CD4-positive, alpha-beta T cell treated with Interleukin-6 at 100 ng/mL for 8 hours (primary cell): Measurements from ENCODE around the gene PHIP.

Experiments used
- DNase-seq: peaks from one replicate; pipeline ENCODE4 v3.0.0-alpha.2; 2020; ENCODE audit warnings: mixed read lengths, low spot score

The PHIP gene

DNA sequence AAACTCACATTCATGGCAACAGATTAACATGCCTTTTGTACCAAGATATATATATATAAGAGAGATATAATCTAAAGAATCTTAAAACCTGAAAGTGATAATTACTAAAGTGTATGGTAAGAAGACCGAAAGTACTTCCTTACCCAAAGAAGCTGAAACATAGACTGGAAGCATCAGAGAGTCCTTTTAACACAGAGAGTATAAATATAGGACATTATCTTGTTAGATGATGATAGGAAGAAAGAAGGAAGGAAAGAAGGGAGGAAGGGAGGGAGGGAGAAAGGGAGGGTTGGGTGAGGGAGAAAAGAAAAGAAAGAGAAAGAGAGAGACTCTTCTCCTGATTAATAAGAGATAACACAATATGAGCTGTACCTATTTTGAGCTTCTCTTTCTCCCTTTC is 68.2 kb downstream of the PHIP start:
- no peak for DNase-seq

DNA sequence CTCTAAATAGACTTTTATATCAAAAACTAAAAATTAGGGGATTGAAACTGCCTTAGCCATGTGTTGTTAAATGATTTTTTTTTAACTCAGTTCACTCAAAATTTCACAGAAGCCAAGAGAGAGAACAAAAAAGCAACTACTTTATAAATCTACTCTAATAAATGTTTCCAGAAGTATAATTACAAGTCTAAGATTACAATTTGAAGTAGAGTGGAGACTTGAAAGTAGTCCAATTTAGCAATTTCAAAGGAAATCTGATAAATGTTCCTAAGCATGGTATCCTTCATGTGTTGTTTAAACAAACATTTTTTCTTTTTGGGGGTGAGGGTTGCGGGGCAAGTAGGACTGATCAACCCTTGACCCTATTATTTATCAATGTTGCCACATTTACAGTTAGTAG is 72.6 kb downstream of the PHIP start:
- DNase-seq, result no peak

DNA sequence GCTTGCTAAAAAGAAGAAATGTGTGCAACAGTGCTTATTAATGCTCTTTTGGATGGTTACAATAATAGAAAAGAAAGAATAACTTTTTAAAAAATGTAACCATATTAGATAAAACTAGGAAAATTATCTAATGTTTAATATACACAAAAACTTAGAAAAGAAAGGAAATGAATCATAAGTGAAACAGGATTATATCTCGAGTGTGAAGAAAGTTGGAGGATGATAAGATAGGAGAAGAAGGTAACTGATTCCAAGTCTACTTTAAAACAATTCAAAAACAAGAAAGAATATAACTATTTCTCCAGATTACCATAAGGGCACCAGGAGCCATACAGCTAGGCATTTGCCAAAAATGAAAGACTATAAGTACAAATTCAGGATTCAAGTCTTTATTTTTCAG is 73.0 kb downstream of the PHIP start:
- no peak for DNase-seq

DNA sequence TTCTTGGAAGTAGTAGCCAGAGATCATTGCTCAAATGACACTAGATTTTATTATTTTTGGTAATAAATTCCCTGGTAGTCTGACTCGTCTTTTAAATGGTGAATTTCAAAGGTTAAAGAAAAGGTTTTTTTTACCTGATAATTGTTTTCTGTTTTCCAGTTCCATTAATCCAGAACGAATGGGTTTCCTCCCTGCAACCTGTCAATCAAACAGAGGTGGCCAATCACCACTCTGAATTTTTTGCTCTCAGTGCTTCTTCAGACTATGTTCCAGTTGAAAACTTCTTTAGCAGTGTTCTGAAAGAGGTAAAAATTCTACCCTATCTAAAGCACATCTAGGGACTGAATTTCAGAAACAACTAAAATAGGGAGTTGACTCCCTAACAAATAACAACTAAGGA is 73.8 kb downstream of the PHIP start:
- DNase-seq, result no peak

DNA sequence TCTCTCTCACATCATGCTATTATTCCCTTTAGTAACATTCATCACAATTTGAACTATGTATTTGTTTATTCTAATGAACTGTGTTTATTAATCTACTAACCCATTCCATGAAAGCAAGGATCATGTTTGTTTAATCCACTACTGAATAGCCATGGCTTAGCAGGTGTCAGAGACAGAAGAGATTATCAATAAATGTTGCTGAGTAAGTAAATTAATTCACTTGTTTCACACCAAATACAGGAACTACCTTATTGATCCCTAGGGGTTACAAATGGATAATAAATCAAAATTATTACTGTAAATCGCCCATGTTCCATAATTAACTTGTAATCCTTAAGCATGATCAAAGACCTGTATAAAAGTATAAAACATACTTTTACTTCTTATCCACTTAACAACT is 76.6 kb downstream of the PHIP start:
- no peak for DNase-seq

DNA sequence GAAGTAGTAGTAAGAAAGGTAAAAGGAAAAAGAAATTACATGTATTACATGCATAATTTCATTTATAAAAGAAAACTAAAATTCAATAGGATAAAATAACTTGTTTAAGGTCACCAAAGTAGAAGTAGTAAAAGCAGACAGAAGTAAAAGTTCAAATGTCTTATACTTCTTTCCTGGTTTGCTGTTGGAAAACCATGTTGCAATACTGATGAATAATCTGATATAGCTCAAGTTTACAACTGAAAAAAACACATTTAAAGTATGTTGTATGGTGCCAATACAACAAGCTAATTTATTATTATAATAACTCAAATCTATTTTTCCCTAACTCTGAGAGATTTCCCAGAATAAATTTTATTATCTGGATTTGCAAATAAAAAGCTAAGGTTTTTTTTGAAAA is 78.3 kb downstream of the PHIP start:
- no peak for DNase-seq

DNA sequence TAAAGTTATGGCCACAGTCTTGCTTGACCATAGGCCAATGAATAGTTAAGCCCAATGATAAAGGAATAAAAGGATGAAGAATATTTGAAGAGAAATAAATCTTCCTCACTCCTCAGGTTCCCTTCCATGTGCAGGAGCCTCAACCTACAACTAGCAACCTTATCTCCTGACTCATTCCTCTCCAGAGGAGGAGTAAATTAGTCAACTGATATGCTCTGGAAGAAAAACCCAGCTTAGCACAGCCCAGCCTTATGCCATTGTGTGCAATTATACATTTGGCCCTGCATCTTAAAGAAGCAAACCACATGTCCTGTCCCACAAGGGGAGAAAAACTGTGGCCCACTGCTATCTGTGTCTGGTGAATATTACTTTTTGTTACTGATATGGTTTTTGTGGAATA is 82.1 kb downstream of the PHIP start:
- no peak for DNase-seq

DNA sequence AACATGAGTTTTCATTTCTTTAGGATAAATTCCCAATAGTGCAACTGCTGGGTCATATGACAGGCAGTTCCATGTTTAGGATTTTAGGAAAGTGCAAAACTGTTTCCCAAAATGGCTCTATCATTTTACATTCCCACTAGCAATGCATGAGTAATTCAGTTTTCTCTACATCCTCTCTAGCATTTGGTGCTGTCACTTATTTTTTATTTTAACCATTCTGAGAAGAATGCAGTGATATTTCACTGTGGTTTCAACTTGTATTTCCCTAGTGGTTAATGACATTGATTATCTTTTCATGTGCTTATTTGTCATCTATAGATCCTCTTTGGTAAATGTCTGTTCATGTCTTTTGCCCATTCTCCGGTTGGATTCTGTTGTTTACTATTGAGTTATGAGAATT is 82.7 kb downstream of the PHIP start:
- no peak for DNase-seq

DNA sequence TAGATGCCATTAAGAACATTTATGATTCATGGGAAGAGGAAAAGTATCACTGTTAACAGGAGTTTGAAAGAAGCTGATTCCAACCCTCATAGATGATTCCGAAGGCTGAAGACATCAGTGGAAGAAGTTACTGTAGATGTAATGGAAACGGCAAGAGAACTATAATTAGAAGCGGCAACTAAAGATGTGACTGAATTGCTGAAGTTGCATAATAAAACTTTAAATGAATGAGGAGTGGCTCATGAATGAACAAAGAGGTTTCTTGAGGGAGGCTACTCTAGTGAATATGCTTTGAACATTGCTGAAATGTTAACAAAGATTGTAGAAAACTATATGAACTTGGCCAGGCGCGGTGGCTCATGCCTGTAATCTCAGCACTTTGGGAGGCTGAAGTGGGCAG is 84.1 kb downstream of the PHIP start:
- DNase-seq, result no peak

DNA sequence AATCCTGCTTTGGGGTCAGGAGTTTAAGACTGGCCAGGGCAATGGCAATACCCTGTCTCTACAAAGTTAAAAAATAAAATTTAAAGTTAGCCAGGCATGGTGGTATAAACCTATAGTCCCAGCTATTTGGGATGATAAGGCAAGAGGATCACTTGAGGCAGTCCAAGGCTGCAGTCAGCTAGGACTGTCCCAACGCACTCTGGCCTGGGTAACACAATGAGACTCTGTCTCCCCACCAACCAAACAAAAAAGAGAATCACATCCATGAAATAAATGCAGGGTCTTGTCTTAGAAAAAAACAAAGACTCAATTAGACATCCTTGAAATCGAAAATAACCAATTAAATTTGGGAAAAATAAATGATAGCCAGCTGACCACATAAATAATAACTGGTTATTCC is 88.9 kb downstream of the PHIP start:
- no peak for DNase-seq

DNA sequence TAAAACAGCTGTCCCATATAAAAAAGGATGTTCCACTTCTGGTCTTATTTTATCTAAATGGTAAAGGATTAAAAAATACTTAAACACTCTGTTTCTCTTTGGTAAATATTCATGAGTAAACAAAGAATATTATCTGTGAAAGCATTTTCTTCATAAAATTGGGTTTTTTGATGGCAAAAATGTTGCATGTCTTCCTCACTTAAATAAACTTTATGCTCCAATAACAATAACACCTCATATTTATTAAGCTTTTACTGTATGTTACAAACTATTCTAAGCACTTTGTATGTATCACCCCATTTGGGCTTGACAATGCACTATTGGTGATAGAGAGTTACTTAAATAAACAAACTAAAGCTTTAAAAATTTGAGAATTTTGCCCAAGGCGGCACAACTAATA is 91.9 kb downstream of the PHIP start:
- no peak for DNase-seq

DNA sequence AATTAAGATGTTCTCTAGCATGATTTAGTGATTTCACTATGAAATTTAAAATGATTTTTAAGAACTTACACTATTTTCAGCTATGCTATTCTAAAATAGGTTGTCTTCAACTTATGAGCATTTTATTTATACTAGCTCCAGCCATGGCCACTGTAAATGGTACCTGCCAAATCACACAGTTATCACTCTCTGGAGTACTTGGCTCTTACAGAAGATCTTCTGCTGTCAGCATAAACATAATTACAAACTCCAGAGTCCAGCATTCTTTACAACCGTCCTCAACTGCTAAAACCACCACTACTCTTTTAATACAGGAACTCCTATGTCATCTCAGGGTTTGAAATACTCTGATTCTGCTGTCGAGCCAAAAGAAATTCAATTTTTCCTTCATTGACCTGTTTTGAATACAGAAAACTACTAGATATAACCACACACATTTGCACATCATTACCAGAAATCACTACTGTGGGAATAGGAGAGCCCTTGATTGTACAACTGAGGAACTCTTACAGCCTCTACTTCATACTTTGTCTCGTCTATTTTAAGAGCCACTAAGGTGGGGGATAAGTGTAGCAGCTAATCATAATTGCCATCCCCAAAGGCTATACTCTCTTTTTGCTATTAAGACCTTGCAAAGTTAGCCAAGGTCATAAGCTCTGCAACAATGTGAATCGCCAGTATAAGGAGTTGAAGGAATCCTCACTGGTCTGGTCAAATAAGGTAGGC is 93.7 kb downstream of the PHIP start:
- no peak for DNase-seq

DNA sequence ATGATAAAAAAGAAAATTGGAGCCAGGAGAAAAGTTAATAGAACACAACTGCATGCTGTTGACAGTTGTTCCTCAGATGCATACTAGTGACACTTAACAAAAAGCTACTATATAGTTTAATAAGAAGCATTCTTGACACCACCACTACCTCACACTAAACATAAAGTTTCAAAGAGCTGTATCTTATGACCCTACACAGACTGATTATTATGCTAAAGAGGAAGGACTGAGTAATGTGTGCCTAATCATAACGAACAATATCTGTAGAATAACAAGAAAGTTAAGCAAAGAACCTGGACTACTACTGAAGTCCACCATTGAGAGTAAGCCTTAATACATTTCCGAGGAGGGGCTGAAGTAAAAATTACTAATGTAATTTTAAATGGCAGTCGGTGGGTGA is 110.9 kb downstream of the PHIP start:
- no peak for DNase-seq

DNA sequence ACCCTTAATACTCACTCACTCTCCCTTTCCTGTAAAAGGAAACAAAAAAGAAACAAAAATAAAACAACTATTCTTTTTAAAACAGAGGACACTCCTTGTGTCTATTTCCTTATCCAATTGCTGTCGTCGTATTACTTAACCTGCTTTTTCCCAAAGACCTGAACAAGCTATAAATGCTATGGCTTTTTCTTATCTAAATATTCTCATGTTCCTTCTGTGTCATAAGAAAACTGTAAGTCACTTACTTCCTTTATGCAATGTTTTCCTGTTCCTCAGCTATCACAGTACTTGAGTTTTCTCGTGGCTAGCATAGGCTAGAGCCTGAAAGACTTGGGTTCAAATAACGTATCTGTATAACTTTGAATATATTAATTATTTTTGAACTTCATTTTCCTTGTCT is 111.5 kb downstream of the PHIP start:
- no peak for DNase-seq

DNA sequence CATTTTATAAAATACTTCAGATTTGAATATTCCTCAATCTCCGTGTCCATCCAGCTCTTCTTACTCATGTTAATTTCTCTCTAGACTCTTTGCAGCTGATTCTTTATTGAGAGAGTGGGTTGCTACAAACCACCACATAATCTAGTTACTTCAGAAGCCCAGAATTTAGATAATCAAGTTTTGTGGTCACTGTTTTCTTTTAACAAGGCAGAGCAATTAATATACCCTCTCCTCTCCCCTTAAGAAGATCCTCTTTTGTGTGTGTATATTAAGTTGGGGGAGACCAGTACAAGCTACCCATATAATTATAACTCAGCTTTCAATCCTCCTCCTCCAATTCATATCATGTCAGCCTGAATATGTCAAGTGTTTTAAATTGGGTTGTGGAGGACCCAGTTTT is 115.6 kb downstream of the PHIP start:
- DNase-seq, result no peak

DNA sequence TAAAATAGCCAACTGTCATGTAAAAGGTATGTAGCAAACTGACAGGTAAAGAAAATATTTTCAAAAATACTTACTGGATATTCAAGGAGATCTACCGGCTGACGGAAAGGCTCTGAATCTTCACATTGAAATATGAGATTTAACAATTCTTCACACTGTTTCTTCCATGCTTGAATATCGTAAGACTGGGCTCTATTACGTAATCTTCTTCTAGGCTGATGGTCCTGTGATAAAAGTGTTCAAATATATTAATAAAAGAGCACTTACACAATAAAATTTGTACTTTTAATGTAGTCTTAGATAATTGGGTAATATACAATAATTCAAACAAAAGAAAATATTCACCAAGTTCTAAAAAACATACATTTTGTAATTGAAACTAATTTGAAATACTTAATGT is 123.3 kb downstream of the PHIP start:
- DNase-seq, result no peak

DNA sequence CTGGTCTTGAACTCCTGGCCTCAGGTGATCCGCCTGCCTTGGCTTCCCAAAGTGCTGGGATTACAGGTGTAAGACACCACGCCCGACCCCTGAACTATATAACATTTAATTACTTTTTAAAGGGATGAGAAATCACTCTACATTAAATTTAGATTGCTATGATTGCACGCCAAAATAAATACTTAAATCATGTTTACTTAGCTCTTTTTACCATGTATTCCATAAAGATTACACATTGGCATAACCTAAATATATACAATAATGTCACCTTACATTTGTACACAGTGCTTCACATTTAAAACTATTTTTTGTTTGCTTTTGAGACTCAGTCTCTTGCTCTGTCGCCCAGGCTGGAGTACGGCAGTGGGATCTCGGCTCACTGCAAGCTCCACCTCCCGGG is 124.3 kb downstream of the PHIP start:
- no peak for DNase-seq

DNA sequence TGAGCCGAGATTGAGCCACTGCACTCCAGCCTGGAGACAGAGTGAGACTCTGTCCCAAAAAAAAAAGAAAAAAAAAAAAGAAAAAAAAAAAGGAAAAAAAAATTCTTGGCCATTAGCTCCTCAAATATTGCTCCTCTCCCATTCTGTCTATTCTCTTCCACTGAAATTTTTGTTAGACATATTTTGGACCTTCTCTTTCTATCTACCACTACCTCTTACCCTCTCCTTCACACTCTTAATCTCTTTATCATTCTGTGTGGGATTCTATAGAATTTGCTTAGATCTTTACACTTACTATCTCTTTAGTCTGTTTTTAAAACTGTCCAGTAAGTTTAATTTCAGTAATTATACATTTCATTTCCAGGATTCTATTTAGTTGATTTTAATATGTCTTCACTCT is 125.7 kb downstream of the PHIP start:
- no peak for DNase-seq

DNA sequence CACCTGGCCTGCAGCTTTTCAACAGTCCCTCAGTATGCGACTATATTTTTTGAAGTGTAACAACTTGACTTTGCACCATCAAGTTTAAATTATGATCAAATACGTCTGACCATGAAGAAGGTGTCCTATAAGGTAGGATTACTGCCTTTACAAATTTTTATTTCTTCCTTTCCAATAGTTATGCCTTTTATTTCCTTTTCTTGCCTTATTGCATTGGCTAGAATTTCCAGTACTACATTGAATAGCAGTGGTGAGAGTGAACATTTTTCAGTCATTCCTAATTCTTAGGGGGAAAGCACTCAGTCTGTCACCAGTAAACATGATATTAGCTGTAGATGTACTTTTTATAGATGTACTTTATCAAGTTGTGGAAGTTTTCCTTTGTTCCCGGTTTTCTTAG is 129.3 kb downstream of the PHIP start:
- DNase-seq, result no peak

DNA sequence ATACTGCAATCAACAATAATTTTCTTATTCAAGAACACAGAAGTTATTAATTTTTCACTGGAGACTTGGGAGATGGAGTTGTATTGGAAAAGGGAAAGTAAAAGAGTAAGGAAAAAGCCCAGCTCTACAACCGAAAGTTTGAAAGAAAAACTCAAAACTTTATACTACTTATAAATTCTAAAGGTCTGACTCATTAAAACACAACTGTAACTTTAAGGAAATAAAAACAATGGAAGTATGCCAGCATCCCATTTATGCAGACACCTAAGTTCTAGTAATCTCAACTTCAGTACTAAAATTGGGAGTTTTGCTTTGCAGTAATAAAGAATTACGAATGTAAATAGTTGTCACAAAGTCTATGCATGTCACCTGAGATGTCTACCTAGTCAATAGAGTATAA is 130.1 kb downstream of the PHIP start:
- DNase-seq, result no peak

DNA sequence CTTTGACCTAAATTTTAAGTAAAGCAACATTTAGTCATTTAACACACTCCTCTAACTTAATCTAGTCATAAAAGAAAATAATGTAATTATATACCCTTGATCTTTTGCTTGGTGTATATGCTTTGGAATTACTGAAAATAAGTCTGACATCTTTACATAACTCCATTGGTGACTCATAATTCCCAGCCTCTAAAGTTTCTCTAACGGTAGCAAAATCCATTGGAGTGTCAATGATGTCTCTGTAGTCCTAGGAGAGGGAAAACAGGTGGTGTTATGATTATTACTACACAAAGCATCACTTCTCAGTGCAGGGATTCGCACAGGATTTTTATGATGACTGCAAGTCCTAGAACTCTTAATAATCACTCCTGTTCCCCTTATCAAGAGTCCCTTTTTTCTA is 130.5 kb downstream of the PHIP start:
- DNase-seq, result no peak

DNA sequence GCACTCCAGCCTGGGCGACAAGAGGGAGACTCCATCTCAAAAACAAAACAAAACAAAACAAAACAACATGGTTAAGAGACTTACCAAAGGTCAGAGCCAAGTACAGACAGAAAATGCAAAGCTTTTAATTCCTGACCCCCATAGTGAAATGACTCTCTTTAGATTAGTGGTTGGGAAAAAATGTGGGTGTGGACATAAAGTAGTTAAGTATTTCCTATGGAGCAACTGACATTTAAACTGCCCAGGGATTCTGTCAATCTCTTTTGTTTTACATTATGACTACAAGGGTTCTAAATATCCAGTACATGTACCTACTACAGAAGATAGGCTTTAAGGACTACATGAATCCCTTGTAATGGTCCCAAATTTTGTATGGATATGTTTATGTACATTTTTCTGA is 135.6 kb downstream of the PHIP start:
- no peak for DNase-seq

DNA sequence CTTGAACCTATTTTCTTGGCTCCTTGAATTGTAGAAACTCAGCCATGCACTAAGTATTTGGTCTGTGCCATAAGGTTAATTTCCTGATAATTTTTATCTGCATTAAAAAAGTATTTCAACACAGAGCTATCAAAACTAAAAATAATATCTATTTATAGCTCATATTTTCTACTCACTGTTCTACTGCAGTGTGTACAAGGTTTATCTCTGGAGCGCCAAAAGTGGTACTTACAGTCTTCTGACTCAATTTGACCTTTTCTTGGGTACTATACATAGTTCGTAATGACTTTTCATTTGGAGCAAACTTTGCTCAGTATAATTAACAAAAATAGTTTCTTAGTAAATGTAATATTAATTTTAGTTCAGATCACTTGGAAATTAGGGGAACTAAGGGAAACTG is 141.5 kb downstream of the PHIP start:
- DNase-seq, result no peak

DNA sequence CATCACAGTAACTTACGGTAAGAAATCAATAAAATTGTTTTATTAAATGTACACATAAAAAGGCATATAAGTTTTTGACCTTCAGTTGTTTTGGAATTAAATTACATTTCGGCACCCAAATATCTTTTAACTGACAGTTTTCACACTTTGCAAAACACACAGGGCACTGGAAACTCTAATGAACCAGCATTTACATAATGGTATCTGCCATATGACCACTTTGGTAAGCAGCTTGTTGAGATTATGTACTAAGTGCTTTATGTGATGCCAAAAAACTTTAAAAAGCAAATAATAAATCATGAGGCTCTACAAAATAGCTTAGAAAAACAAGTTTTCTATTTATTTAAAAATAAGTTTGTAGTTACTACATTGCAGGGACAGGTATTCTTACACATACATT is 142.5 kb downstream of the PHIP start:
- DNase-seq, result no peak

DNA sequence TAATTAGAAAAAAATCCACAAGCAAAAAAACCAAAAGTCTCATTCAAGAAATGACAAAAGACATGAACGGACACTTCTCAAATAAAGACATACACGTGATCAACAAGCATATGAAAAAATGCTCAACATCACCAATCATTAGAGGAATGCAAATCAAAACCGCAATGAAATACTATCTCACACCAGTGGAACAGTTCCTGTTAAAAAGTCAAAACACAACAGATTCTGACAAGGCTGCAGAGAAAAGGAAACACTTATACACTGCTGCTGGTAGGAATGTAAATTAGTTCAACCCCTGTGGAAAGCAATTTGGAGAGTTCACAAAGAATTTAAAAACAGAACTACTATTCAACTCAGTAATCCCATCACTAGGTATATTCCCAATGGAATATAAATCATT is 152.7 kb downstream of the PHIP start:
- DNase-seq, result no peak
